Measurements from ENCODE around the gene ENAM.
"Not testable (repeated sequence)": the region's sequence is repeated elsewhere in the genome, so short reads cannot be mapped to it uniquely, and the experiment has no call there.

Gene ENAM

DNA sequence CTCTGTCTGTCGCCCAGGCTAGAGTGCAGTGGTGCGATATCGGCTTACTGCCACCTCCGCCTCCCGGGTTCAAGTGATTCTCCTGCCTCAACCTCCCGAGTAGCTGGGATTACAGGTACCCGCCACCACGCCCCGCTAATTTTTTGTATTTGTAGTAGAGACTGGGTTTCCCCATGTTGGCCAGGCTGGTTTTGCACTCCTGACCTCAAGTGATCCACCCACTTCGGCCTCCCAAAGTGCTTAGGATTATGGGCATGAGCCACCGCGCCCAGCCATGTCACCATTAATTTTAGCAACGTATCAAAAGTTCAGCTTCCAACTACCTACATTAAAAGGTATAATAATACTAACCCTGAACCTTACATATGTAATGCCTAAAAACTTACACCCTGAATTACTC, 58.8 kb downstream of the ENAM start:
- DNase-seq (ENCODE audit: insufficient read length) (no peak), FAIRE-seq (no peak)
- TF ChIP-seq TAF1 (IDR thresholded peaks at IDR 0.05; ENCODE audit: borderline replicate concordance, low read depth, low read length) (no peak), POLR2AphosphoS5 (IDR thresholded peaks at IDR 0.05; ENCODE audit: low read depth, low read length) (no peak), POLR2A (IDR thresholded peaks at IDR 0.05; ENCODE audit: low read depth, low read length) (no peak)

DNA sequence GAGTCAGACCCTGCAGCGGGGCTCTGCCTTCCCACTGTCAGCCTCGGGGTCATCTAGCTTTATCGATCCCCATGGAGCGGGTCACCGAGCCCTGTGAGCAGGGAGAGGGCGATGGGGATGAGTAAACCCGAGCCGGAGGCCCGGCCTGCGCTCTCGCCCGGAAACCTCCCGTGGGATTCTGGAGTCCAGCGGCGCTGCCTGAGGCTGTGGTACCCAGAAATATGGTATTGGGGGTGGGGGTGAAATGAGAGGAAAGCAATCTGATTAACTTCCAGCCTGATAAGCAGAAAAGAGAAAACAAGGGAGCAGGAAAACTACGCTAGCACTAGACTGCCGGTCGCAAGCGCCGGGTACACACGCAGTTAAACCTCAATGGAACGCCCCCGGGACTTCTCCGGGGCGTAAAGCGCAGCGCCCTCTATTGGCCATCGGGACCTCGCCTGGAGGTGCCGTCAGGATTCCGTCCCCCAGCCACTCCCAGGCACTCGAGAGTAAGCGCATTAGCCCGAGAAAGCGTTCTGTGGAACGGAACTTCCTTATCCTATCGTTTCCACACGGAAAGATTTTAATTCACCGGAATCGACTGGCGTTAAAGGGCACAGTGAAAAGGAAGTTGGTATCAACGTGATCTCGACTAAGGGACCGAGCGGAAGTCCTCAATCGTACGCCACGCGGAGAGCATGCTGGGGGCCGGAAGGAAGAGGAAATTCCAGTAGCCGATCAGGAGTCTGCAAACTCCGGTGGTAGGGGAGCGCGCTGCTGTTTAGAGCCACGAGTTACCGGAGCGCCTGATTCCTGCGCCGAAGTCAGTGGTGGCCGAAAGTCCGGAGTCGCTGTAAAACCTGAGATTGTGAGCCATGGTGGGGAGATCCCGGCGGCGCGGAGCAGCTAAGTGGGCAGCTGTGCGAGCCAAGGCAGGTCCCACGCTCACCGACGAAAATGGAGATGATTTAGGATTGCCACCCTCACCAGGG, 59.6 kb downstream of the ENAM start, which contains the start of gene UTP3:
Gene UTP3, plus strand, starts transcription at position 712 of the 974 bp plus-strand sequence. Its CDS starts 146 bp downstream, at position 858.
- TF ChIP-seq POLR2AphosphoS5 (IDR thresholded peaks at IDR 0.05; ENCODE audit: low read depth, low read length) (peak; percentile 92), TAF1 (IDR thresholded peaks at IDR 0.05; ENCODE audit: borderline replicate concordance, low read depth, low read length) (peak; percentile 74), POLR2A (IDR thresholded peaks at IDR 0.05; ENCODE audit: low read depth, low read length) (peak; percentile 89)
- FAIRE-seq, result peak; percentile 96
- DNase-seq (ENCODE audit: insufficient read length), result peak; percentile 71

DNA sequence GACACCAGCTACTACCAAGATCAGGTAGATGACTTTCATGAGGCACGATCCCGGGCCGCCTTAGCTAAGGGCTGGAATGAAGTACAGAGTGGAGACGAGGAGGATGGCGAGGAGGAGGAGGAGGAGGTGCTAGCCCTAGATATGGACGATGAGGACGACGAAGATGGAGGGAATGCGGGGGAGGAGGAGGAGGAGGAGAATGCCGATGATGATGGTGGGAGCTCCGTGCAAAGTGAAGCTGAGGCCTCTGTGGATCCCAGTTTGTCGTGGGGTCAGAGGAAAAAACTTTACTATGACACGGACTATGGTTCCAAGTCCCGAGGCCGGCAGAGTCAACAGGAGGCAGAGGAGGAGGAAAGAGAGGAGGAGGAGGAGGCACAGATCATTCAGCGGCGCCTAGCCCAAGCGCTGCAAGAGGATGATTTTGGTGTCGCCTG, 60.3 kb downstream of the ENAM start:
- TF ChIP-seq POLR2A (IDR thresholded peaks at IDR 0.05; ENCODE audit: low read depth, low read length), result no peak
- no peak for TF ChIP-seq POLR2AphosphoS5 (IDR thresholded peaks at IDR 0.05; ENCODE audit: low read depth, low read length)
- no peak for TF ChIP-seq TAF1 (IDR thresholded peaks at IDR 0.05; ENCODE audit: borderline replicate concordance, low read depth, low read length)
- DNase-seq (ENCODE audit: insufficient read length) (no peak), FAIRE-seq (peak; percentile 73)

DNA sequence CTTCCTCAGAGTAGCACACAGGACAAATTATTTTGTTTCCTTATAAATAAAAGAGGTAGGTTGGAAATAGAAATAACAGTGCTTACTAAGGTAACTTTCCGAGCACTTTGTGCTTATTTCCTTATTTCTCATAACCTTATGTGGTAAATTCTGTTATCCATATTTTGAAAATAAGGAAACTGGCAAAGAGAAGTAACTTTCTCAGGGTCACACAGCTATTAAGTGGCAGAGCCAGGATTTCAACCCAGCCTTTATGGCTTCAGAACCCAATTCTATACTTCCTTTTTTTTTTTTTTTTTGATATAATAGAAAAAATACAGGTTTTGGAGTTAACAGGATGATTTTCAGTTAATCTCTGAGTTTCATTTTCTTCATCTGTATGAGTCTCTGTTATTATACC, 63.1 kb downstream of the ENAM start:
- DNase-seq (ENCODE audit: insufficient read length), result no peak
- FAIRE-seq, result no peak
- no peak for TF ChIP-seq TAF1 (IDR thresholded peaks at IDR 0.05; ENCODE audit: borderline replicate concordance, low read depth, low read length)
- no peak for TF ChIP-seq POLR2A (IDR thresholded peaks at IDR 0.05; ENCODE audit: low read depth, low read length)
- TF ChIP-seq POLR2AphosphoS5 (IDR thresholded peaks at IDR 0.05; ENCODE audit: low read depth, low read length), result no peak

DNA sequence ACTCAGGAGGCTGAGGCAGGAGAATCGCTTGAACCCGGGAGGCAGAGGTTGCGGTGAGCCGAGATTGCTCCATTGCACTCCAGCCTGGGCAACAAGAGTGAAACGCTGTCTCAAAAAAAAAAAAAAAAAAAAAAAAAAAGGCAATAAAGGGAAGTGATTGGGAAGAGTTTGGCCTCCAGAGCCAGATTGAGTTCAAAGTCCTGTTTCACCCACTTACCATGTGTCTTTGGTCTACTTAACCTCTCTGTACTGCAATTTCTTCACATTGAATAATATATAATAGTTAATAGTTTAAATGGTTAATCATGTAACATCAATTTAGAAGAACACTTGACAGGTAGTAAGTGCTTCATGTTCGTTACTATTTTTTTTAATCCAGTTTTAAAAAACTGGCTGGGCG, 66.1 kb downstream of the ENAM start:
- not testable (repeated sequence) for DNase-seq (ENCODE audit: insufficient read length); FAIRE-seq
